Measurements from ENCODE around the gene RIN2.

DNA sequence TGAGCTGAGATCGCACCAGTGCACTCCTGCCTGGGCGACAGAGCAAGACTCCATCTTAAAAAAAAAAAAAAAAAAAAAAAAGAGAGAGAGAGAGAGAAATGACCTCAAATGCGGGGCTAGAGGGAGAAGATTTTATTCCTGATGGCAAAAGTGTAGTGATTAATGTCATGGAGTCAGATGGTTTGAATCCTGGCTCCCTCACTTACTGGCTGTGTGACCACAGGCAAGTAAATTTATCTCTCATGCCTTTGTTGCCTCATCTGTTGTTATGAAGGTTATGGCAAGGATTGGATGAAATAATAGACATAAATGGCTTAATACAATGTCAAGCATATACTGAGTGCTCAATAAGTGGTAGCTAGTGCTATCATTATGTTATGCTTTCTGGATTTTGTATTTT, 29.3 kb downstream of the RIN2 start:
- TF ChIP-seq POLR2A (IDR thresholded peaks at IDR 0.05; ENCODE audit: extremely low read depth, insufficient read length), result no peak
- TF ChIP-seq CTCF (IDR thresholded peaks at IDR 0.05; ENCODE audit: low read depth, low read length), result no peak
